ENCODE data around the gene CENPU.
"Not testable (repeated sequence)": the region's sequence is repeated elsewhere in the genome, so short reads cannot be mapped to it uniquely, and the experiment has no call there.

The CENPU gene

DNA sequence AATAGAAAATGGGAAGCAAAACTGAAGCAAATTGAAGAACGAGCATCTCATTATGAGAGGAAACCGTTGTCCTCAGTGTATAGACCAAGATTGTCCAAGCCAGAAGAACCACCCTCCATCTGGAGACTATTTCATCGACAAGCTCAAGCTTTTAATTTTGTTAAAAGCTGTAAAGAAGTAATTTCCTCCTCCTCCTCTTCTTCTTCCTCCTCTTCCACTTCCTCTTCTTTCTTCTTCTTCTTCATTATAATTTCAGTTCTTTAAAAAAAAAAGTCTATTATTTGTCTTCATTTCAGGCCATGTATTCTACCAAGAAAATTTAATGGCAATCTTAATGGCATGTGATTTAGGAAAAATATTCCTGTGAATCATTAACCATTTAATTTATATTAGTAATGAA, 76.8 kb downstream of the CENPU start:
- no peaks in the 10 kb centered on the region for H3K27me3 ChIP-seq (ENCODE audit: control insufficient read depth in 1 of 2, insufficient read depth in 2 of 2, low read length in 2 of 2)
- peaks cover 0 to 7% of the 10 kb centered on the region in 2 donors for H3K36me3 ChIP-seq (ENCODE audit: control insufficient read depth in 1 of 2, insufficient read depth in 2 of 2, low read length in 2 of 2)
- no peaks in the 10 kb centered on the region for H3K4me1 ChIP-seq (ENCODE audit: control insufficient read depth in 1 of 2, insufficient read depth in 2 of 2, low read length in 2 of 2)
- no peak overlapping the region for H3K27ac ChIP-seq (ENCODE audit: low read depth, low read length)
- no peak overlapping the region for H3K9ac ChIP-seq (ENCODE audit: low read depth in 1 of 2, low read length in 2 of 2)
- no peak overlapping the region for H3K4me3 ChIP-seq (ENCODE audit: low read depth in 1 of 2, low read length in 2 of 2)
- H3K9me3 ChIP-seq (ENCODE audit: control insufficient read depth in 1 of 2, low read length in 2 of 2) = no peaks in the 10 kb centered on the region

DNA sequence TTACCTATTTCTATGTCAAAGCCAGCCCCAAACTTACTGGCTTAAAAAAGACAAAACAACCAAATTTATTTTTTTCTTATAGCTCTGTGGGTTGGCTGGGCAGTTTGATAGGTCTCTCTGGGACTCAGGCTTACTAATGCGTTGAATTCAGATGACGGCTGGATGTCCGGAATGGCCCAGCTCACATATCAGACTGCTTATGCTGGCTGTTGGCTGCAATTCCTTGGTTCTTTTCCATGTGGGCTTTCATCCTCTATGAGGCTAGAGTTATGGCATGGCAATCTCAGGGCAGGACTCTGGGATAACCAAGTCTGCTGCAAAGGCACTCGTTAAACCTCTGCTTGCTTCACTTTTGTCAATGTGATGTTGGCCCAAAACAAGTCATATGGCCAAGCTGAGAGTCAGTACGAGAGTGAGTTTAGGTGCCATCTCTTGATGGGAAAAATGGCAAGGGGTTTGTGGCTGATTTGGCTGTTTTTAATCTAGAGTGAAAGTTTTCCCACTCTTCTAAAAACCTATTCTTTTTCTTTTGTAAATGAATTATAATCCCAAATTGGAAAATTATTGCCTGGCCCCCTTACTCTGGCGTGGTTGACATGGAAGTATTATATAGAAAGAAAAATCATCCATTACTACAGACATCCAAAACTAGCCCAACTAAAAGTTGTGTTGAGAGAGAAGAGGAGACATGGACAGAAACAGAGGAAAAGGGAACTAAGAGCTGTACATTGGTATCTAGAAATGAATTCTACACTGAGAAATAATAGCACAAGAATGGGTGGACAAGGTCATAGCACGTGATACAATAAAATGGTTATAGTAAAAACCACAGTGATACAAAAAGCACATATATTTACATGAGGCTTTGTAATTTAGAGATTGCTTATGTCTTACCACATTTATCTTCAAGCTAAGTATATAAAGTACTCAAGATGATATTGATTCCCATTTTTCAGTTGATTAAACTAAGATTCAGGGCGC, 77.7 kb downstream of the CENPU start:
- no peak overlapping the region for H3K9ac ChIP-seq (ENCODE audit: low read depth in 1 of 2, low read length in 2 of 2)
- H3K4me1 ChIP-seq (ENCODE audit: control insufficient read depth in 1 of 2, insufficient read depth in 2 of 2, low read length in 2 of 2) = no peaks in the 10 kb centered on the region
- H3K27ac ChIP-seq (ENCODE audit: low read depth, low read length) = no peak overlapping the region
- no peaks in the 10 kb centered on the region for H3K27me3 ChIP-seq (ENCODE audit: control insufficient read depth in 1 of 2, insufficient read depth in 2 of 2, low read length in 2 of 2)
- H3K36me3 ChIP-seq (ENCODE audit: control insufficient read depth in 1 of 2, insufficient read depth in 2 of 2, low read length in 2 of 2) = peaks cover 0 to 7% of the 10 kb centered on the region in 2 donors
- H3K9me3 ChIP-seq (ENCODE audit: control insufficient read depth in 1 of 2, low read length in 2 of 2) = no peaks in the 10 kb centered on the region
- no peak overlapping the region for H3K4me3 ChIP-seq (ENCODE audit: low read depth in 1 of 2, low read length in 2 of 2)

DNA sequence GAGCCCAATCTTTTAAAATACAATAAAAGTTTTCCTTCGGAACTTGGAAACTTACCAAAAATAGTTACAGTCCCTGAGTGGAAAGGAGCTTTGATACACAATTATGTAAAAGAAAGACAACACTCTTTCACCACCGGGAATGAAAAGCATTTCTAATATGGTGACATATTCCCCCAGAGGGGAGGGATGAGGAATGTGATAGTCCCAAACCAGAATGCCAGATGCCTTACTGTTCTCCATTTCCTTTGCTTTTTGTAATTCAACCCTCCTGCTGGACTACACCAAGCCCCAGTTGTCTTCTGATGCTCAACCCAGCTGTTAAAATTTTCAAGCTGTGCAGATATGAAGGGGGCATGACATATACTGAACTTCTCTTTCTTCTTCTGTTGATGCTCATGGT, 80.2 kb downstream of the CENPU start:
- Histone ChIP-seq H3K27me3 (ENCODE audit: control insufficient read depth in 1 of 2, insufficient read depth in 2 of 2, low read length in 2 of 2) (no peaks in the 10 kb centered on the region), H3K4me3 (ENCODE audit: low read depth in 1 of 2, low read length in 2 of 2) (no peak overlapping the region), H3K9ac (ENCODE audit: low read depth in 1 of 2, low read length in 2 of 2) (no peak overlapping the region), H3K36me3 (ENCODE audit: control insufficient read depth in 1 of 2, insufficient read depth in 2 of 2, low read length in 2 of 2) (peaks cover 0 to 3% of the 10 kb centered on the region in 2 donors), H3K27ac (ENCODE audit: low read depth, low read length) (no peak overlapping the region), H3K4me1 (ENCODE audit: control insufficient read depth in 1 of 2, insufficient read depth in 2 of 2, low read length in 2 of 2) (peaks cover 8 to 11% of the 10 kb centered on the region in 2 donors), H3K9me3 (ENCODE audit: control insufficient read depth in 1 of 2, low read length in 2 of 2) (no peaks in the 10 kb centered on the region)

DNA sequence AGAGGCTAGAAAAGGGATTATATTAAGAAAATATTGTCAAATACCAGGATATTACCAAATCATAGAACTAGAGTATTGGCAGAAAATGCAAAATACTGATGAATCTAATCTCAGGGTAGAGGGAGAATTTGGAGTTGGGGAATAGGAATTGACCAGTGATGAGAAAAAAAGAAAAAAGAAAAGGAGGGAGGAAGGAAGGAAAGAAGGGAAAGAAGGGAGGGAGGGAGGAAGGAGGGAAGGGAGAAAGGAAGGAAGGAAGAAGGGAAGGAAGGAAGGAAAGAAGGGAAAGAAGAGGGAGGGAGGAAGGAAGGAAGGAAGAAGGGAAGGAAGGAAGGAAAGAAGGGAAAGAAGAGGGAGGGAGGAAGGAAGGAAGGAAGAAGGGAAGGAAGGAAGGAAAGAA, 81.2 kb downstream of the CENPU start:
- not testable (repeated sequence) for H3K27ac ChIP-seq (ENCODE audit: low read depth, low read length); H3K9me3 ChIP-seq (ENCODE audit: control insufficient read depth in 1 of 2, low read length in 2 of 2); H3K27me3 ChIP-seq (ENCODE audit: control insufficient read depth in 1 of 2, insufficient read depth in 2 of 2, low read length in 2 of 2); H3K9ac ChIP-seq (ENCODE audit: low read depth in 1 of 2, low read length in 2 of 2); H3K4me3 ChIP-seq (ENCODE audit: low read depth in 1 of 2, low read length in 2 of 2); H3K36me3 ChIP-seq (ENCODE audit: control insufficient read depth in 1 of 2, insufficient read depth in 2 of 2, low read length in 2 of 2)
- peaks cover 14 to 16% of the 10 kb centered on the region in 2 donors for H3K4me1 ChIP-seq (ENCODE audit: control insufficient read depth in 1 of 2, insufficient read depth in 2 of 2, low read length in 2 of 2)

DNA sequence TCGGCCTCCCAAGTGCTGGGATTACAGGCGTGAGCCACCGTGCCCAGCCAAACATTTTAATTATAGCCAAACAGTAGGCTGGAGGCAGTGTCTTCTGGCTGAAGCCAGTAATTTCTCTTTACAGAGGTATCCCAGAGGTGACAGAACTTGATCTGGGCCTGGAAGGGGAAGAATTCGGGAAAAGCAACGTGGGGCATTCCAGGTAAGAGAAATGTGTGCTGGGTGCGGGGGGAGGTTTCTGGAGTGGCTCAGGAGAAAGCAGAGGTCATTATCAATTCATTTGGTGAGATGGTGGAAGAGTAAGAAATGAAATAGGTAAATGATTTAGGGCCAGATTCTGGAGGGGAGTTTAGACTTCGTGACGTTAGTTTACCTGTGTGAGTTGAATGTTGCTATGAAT, 82.0 kb downstream of the CENPU start:
- no peaks in the 10 kb centered on the region for H3K27me3 ChIP-seq (ENCODE audit: control insufficient read depth in 1 of 2, insufficient read depth in 2 of 2, low read length in 2 of 2)
- H3K27ac ChIP-seq (ENCODE audit: low read depth, low read length) = no peak overlapping the region
- peaks cover 0 to 3% of the 10 kb centered on the region in 2 donors for H3K36me3 ChIP-seq (ENCODE audit: control insufficient read depth in 1 of 2, insufficient read depth in 2 of 2, low read length in 2 of 2)
- no peaks in the 10 kb centered on the region for H3K9me3 ChIP-seq (ENCODE audit: control insufficient read depth in 1 of 2, low read length in 2 of 2)
- H3K4me3 ChIP-seq (ENCODE audit: low read depth in 1 of 2, low read length in 2 of 2) = no peak overlapping the region
- no peak overlapping the region for H3K9ac ChIP-seq (ENCODE audit: low read depth in 1 of 2, low read length in 2 of 2)
- H3K4me1 ChIP-seq (ENCODE audit: control insufficient read depth in 1 of 2, insufficient read depth in 2 of 2, low read length in 2 of 2) = peaks cover 22 to 24% of the 10 kb centered on the region in 2 donors

DNA sequence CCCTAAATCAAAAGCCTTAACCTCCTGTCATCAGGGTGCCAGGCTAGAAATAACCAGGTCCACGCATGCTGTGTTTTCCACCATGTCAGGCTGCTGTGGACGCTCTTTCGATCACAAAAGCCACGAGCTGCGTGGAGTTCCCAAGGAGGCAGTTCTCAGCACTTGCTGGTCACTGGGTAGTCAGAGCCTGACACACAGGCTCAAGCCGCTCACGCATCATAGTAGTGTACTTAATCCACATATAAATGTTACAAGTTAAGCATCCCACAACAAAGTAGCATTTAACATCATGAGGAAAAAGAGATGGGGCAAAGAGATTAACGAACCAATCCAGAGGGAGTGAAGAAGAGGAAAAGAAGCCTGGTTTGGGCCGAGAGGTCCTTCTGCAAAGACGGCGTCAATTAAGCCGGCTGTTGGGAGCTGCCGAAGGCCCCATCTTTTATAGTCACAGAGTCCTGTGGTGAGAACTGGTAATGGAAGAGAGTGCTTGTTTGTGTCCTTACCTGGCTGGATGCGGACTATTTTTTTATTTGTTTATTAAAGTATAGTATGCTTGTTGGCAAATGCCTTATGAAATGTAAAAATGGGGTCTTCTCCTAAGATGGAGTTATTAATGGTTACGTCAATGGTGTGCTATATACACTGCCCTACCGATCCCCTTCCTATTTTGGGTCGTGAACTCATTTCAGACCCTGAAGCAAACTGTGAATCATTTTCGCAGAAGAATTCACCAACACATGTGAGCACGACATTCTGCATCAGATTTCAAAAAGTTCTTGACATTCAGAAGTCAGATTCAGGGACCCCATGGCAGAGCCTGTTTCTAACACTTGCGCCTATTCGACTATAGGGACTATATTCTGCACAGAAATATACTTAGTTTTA, 83.7 kb downstream of the CENPU start:
- Histone ChIP-seq H3K4me1 (ENCODE audit: control insufficient read depth in 1 of 2, insufficient read depth in 2 of 2, low read length in 2 of 2) (peaks cover 36 to 39% of the 10 kb centered on the region in 2 donors), H3K4me3 (ENCODE audit: low read depth in 1 of 2, low read length in 2 of 2) (peak overlapping the region; percentile 88 to 89), H3K9ac (ENCODE audit: low read depth in 1 of 2, low read length in 2 of 2) (peak overlapping the region; percentile 74 to 99), H3K9me3 (ENCODE audit: control insufficient read depth in 1 of 2, low read length in 2 of 2) (no peaks in the 10 kb centered on the region), H3K27me3 (ENCODE audit: control insufficient read depth in 1 of 2, insufficient read depth in 2 of 2, low read length in 2 of 2) (no peaks in the 10 kb centered on the region), H3K36me3 (ENCODE audit: control insufficient read depth in 1 of 2, insufficient read depth in 2 of 2, low read length in 2 of 2) (no peaks in the 10 kb centered on the region), H3K27ac (ENCODE audit: low read depth, low read length) (peak overlapping the region; percentile 75)

DNA sequence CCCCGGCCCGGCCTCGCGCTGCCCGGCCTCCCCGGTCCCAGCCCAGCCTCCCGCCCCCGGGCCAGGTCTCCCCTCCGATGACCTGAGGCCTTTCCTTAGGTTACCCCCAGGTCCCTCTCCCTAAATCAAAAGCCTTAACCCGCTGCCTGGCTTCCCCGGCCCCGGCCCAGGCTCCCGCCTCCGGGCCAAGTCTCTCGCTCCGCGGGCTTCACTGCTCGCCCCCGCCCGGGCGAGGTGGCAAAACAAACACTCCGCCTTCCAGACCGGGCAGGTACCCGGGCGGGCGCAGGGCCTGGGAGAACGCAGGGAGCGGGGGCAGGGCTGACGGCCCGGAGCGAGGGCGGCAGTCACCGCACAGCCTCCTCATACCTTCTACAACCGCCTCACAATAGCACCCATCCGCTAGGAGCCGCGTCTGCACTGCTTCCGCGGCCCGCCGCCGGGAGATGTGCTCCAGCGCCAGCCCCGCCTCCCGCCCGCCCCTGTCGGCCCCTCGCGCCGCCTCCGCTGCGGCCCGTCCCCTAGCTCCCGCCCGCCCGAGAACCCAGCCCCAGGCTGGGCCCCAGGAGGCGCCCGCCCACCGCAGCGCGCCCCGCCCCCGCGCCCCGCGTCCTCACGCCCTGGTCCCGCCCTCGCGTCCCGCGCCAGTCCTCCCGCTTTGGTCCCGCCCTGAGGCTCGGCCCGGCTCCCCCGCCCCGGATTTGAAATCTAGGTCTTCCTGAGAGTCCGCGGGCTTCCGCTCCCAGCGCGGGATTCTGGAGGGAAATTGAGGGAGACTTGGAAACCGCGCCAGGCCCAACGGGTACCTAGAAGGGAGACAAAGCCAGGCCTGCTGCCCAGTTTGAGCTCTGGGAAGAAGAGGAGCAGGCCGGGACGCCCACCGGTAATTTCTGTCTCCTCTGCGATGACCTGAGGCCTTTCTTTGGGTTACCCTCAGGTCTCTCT, 84.6 kb downstream of the CENPU start, which contains the start of the genes CASP3 and PRIMPOL:
Gene CASP3, minus strand, starts transcription at position 422 of the 945 bp plus-strand sequence. CDS start 10,994 bp downstream, outside the sequence.
Gene PRIMPOL, plus strand, starts transcription at position 713 of the 945 bp plus-strand sequence. CDS start 7,403 bp downstream, outside the sequence.
- H3K4me1 ChIP-seq (ENCODE audit: control insufficient read depth in 1 of 2, insufficient read depth in 2 of 2, low read length in 2 of 2) = peaks cover 40 to 44% of the 10 kb centered on the region in 2 donors
- peak within 1 kb of the TSS; percentile 91 for H3K27ac ChIP-seq (ENCODE audit: low read depth, low read length)
- H3K4me3 ChIP-seq (ENCODE audit: low read depth in 1 of 2, low read length in 2 of 2) = peak within 1 kb of the TSS; percentile 93 to 96
- H3K9me3 ChIP-seq (ENCODE audit: control insufficient read depth in 1 of 2, low read length in 2 of 2) = no peaks in the 10 kb centered on the region
- H3K9ac ChIP-seq (ENCODE audit: low read depth in 1 of 2, low read length in 2 of 2) = peak within 1 kb of the TSS; percentile 93 to 99
- peaks cover 0 to 4% of the 10 kb centered on the region in 2 donors for H3K36me3 ChIP-seq (ENCODE audit: control insufficient read depth in 1 of 2, insufficient read depth in 2 of 2, low read length in 2 of 2)
- no peaks in the 10 kb centered on the region for H3K27me3 ChIP-seq (ENCODE audit: control insufficient read depth in 1 of 2, insufficient read depth in 2 of 2, low read length in 2 of 2)

DNA sequence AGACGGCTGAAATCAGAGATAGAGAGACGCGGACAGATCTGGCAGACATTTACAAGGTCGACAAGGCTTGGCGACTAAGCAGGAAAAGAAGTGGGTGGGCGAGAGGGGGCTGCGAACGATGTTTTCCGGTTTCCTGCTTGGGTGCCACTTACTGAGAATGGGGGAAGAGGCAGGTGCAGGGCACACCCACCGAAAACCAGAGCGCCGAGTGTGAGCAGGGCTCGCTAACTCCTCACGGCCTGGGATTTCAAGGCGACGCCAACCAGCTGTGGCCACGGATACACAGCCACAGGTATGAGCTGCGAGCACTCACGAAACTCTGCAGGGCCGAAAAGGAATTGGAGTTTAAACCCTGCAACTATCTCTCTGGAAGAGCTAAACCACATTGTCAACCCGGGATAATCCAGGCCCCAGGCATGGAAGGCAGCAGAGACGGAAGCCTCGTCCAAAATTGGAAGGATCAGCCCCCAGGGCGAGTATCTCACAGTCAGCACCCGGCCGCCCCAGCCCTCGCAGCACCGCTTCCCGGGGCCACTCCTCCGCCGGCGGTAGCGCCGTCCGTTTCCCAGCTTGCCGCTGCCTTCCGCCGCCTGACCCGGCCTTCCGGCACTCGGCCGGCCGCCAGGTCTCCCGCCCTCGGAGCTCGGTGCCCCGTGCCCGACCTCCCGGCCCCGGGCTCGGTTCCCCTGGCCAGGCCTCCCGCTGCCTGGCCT, 85.4 kb downstream of the CENPU start:
- Histone ChIP-seq H3K4me3 (ENCODE audit: low read depth in 1 of 2, low read length in 2 of 2) (peak overlapping the region; percentile 93 to 96), H3K9me3 (ENCODE audit: control insufficient read depth in 1 of 2, low read length in 2 of 2) (no peaks in the 10 kb centered on the region), H3K36me3 (ENCODE audit: control insufficient read depth in 1 of 2, insufficient read depth in 2 of 2, low read length in 2 of 2) (peaks cover 2 to 4% of the 10 kb centered on the region in 2 donors), H3K9ac (ENCODE audit: low read depth in 1 of 2, low read length in 2 of 2) (peak overlapping the region; percentile 90 to 93), H3K27ac (ENCODE audit: low read depth, low read length) (peak overlapping the region; percentile 91), H3K27me3 (ENCODE audit: control insufficient read depth in 1 of 2, insufficient read depth in 2 of 2, low read length in 2 of 2) (no peaks in the 10 kb centered on the region), H3K4me1 (ENCODE audit: control insufficient read depth in 1 of 2, insufficient read depth in 2 of 2, low read length in 2 of 2) (peaks cover 44% of the 10 kb centered on the region in 2 donors)

DNA sequence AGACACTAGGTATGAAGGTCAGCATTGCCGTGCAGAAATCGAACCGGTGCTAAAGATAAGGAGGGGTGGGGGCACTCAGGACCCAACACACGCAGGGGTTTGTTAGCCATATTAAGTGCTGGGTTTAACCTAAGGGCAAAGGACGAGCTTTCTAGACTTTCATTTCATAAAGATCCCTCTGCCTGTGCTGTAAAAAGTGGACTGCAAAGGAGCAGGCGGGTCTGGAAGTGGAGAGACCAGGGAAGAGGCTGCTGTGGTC, 85.9 kb downstream of the CENPU start:
- Histone ChIP-seq H3K9me3 (ENCODE audit: control insufficient read depth in 1 of 2, low read length in 2 of 2) (no peaks in the 10 kb centered on the region), H3K4me3 (ENCODE audit: low read depth in 1 of 2, low read length in 2 of 2) (peak overlapping the region; percentile 93 to 96), H3K27ac (ENCODE audit: low read depth, low read length) (peak overlapping the region; percentile 91), H3K27me3 (ENCODE audit: control insufficient read depth in 1 of 2, insufficient read depth in 2 of 2, low read length in 2 of 2) (no peaks in the 10 kb centered on the region), H3K36me3 (ENCODE audit: control insufficient read depth in 1 of 2, insufficient read depth in 2 of 2, low read length in 2 of 2) (peaks cover 3 to 4% of the 10 kb centered on the region in 2 donors), H3K4me1 (ENCODE audit: control insufficient read depth in 1 of 2, insufficient read depth in 2 of 2, low read length in 2 of 2) (peaks cover 44% of the 10 kb centered on the region in 2 donors), H3K9ac (ENCODE audit: low read depth in 1 of 2, low read length in 2 of 2) (peak overlapping the region; percentile 90 to 93)
